ENCODE data around the gene NANS. TPM values are rescaled to one million over a fixed set of nuclear protein-coding genes. Genes with fewer than 3 reads are reported as not detected.
"Not testable (repeated sequence)": the region's sequence is repeated elsewhere in the genome, so short reads cannot be mapped to it uniquely, and the experiment has no call there.

Gene NANS
- total RNA-seq, 2 experiments from 2014 or later: 56.9 to 63.7 TPM

- POLR2A ChIA-PET: interaction anchor here (0.6 kb wide), 2 partner anchors 182 to 311 kb away, joined by 3 to 4 read pairs; no protein-coding TSS in a partner anchor
- H3K79me2 ChIP-seq (ENCODE audit: insufficient read depth, low read depth, low read length): no peaks in the 10 kb centered on the region
- H3K27ac ChIP-seq (ENCODE audit: low read depth, low read length, poor library complexity, severe bottlenecking): no peak overlapping the region
- H2AFZ ChIP-seq (ENCODE audit: low read length): no peak overlapping the region
- no peak for DNase-seq (ENCODE audit: low spot score)
- no peaks in the 10 kb centered on the region for H3K9me3 ChIP-seq (ENCODE audit: low read length)
- no peak overlapping the region for H3K4me3 ChIP-seq (ENCODE audit: low read depth, low read length, poor library complexity, severe bottlenecking)
- no peaks in the 10 kb centered on the region for H3K9me2 ChIP-seq (ENCODE audit: insufficient read depth, low read length)
- H3K4me2 ChIP-seq (ENCODE audit: low read length): no peak overlapping the region
- no peaks in the 10 kb centered on the region for H4K20me1 ChIP-seq (ENCODE audit: insufficient read depth, low read length)
- intact Hi-C loops (cut with micrococcal nuclease; ENCODE audit: unreplicated experiment): loop anchor here (2.0 kb wide), 4 partner anchors 23 to 179 kb away; partner anchors contain the start of genes CORO2A and TBC1D2
- TF ChIP-seq CTCF (conservative IDR thresholded peaks at IDR 0.05; ENCODE audit: low read length): no peak
- no peak for TF ChIP-seq EZH2phosphoT487 (IDR thresholded peaks at IDR 0.05; ENCODE audit: borderline replicate concordance, low read depth, low read length)
- peaks cover 17% of the 10 kb centered on the region for H3K4me1 ChIP-seq (ENCODE audit: insufficient read depth, low read length, poor library complexity, severe bottlenecking)
- BruUV-seq (replicated peaks): no TSS peak
- CTCF ChIA-PET (ENCODE audit: unreplicated experiment): no interaction called here
- H3K36me3 ChIP-seq (ENCODE audit: insufficient read depth, low read length): peaks cover 21% of the 10 kb centered on the region
Observed at GRCh38 chr9:98075332-98075805, 18.8 kb downstream of the NANS start.

GRCh38 chr9:98076514-98076890 lies 20.0 kb downstream of the NANS start:
- POLR2A ChIA-PET: not testable (repeated sequence)

DNA sequence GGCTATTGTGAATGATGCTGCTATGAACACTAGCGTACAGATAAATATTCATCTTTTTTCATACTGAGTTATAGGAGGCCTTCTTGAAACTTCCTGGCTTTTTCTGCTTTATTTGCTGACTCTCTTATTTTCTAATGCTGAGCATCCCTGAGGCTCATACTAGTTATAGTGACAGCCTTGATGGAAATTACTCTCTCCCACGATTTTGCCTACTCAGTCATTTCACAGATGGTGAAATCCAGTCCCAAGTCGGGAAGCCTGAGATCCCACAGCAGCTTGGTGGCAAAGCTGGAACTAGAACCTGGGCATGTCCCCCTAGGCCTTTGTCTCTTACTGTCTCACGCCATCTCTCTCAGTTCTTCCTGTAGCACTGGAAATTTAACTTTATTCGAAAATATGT lies 22.4 kb downstream of the NANS start:
- TF ChIP-seq EZH2phosphoT487 (IDR thresholded peaks at IDR 0.05; ENCODE audit: borderline replicate concordance, low read depth, low read length) (no peak), CTCF (conservative IDR thresholded peaks at IDR 0.05; ENCODE audit: low read length) (no peak)
- BruUV-seq (replicated peaks): no TSS peak
- no peak for DNase-seq (ENCODE audit: low spot score)
- Histone ChIP-seq H3K4me2 (ENCODE audit: low read length) (no peak overlapping the region), H3K4me3 (ENCODE audit: low read depth, low read length, poor library complexity, severe bottlenecking) (no peak overlapping the region), H2AFZ (ENCODE audit: low read length) (no peak overlapping the region), H3K36me3 (ENCODE audit: insufficient read depth, low read length) (peaks cover 57% of the 10 kb centered on the region), H3K79me2 (ENCODE audit: insufficient read depth, low read depth, low read length) (no peaks in the 10 kb centered on the region), H3K27ac (ENCODE audit: low read depth, low read length, poor library complexity, severe bottlenecking) (no peak overlapping the region), H3K9me2 (ENCODE audit: insufficient read depth, low read length) (no peaks in the 10 kb centered on the region), H3K4me1 (ENCODE audit: insufficient read depth, low read length, poor library complexity, severe bottlenecking) (peaks cover 17% of the 10 kb centered on the region), H4K20me1 (ENCODE audit: insufficient read depth, low read length) (no peaks in the 10 kb centered on the region), H3K9me3 (ENCODE audit: low read length) (no peaks in the 10 kb centered on the region)
- ChIA-PET POLR2A (interaction anchor here (0.7 kb wide), 1 partner anchor 82 kb away, joined by 3 read pairs; no protein-coding TSS in a partner anchor), CTCF (ENCODE audit: unreplicated experiment) (no interaction called here)
- intact Hi-C loops (cut with micrococcal nuclease; ENCODE audit: unreplicated experiment): no loop called here

More at GRCh38 chr9:98076514-98076890, 20.0 kb downstream of the NANS start:
- DNase-seq (ENCODE audit: low spot score); CTCF ChIA-PET (ENCODE audit: unreplicated experiment); H3K4me2 ChIP-seq (ENCODE audit: low read length); BruUV-seq (replicated peaks); H4K20me1 ChIP-seq (ENCODE audit: insufficient read depth, low read length); intact Hi-C loops (cut with micrococcal nuclease; ENCODE audit: unreplicated experiment); H3K27ac ChIP-seq (ENCODE audit: low read depth, low read length, poor library complexity, severe bottlenecking); H3K9me2 ChIP-seq (ENCODE audit: insufficient read depth, low read length); H3K9me3 ChIP-seq (ENCODE audit: low read length); H2AFZ ChIP-seq (ENCODE audit: low read length); H3K79me2 ChIP-seq (ENCODE audit: insufficient read depth, low read depth, low read length); H3K4me3 ChIP-seq (ENCODE audit: low read depth, low read length, poor library complexity, severe bottlenecking): not testable (repeated sequence)
- H3K36me3 ChIP-seq (ENCODE audit: insufficient read depth, low read length): peaks cover 33% of the 10 kb centered on the region
- H3K4me1 ChIP-seq (ENCODE audit: insufficient read depth, low read length, poor library complexity, severe bottlenecking): peaks cover 17% of the 10 kb centered on the region
